ENCODE measurements around the gene PDK2.
A peak's percentile ranks its signal among the peaks of the same experiment; 100 is the strongest.

PDK2 gene

DNA sequence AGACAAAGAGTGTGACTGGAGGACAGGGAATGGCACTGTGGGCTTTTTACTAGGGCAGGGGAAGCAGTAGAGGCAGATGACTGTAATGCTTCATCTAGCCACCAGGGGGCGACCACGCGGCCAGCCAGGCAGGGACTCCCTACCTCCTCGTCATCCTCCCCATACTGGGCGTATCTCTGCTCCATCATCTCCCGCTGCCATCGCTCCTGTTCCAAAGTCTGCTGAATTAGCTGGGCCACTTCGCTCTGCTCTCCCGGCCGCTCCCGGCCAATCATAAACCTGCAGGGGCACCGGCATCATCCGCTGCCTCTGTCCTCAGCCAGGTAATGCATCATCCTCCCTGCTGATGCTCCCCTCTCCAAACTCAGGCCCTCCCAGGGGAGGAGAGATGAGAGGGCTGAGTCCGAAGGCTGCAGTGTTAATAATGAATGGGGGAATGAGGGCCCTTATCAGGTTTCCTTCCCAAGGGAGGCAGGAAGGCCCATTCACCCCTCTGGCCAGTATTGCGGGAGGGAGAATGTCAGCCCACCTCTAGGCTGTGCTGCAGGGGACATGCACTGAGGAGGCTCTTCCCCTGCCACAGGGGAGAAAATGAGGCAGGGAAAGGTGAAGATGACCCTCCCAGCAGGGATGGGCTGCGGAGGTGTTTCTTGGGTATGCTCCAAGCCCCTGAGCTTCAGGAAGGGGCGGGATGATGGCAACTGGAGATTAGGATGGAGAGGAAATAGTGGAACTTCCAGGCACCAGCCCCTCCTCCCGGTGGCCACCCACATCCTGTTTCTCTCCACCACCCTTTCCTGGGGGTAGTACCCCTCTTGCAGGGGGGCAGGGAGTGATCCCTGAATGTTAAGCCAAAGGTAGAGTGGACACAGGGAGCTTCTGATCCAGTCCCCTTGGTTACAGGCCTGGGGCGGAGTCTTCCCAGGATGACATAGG, 45.1 kb downstream of the PDK2 start:
- no peak for DNase-seq

DNA sequence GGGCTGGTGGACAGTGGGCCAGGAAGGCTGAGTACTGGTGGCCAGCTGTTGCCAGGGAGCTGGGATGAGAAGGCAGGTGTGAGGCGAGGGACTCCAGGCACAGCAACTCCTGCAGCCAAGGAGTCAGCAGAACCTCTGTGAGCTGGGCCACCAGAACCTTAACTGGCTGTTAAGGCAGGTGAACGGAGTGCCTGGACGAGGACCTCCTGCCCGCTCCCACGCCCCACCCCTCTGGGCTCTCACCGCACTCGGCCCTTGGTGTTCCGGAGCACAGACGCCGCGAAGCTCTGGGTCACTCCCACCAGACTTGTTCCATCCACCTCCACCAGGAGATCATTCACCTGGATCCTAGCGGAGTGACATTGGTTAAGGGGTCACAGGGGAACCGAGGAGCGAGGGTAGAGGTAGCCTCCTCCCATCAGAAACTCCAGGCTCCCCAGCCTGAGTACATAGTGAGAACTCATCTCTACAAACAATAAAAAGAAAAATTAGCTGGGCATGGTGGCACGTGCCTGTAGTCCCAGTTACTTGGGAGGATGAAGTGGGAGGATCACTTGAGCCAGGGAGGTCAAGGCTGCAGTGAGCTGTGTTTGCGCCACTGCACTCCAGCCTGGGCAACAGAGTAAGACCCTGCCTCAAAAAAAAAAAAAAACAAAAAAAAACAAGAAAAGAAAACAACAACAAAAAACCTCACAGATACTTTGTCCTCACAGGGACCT, 46.0 kb downstream of the PDK2 start:
- DNase-seq, result no peak

DNA sequence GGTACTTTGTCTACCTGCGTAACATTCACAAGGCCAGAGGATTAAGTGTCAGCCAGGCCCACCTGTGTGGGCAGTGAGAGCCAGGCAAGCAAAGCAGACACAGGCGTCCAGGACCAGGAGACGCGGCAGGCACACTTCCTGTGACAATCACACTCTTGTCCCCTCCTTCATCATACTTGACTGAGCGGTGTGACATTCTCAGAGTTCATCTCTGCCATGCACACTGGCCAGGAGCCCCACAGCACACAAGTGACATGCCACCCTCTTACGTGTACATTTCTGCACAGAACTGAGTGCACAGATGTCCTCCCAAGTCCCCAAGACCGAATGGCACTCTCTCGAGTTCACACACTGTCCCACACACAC, 46.6 kb downstream of the PDK2 start:
- no peak for DNase-seq

DNA sequence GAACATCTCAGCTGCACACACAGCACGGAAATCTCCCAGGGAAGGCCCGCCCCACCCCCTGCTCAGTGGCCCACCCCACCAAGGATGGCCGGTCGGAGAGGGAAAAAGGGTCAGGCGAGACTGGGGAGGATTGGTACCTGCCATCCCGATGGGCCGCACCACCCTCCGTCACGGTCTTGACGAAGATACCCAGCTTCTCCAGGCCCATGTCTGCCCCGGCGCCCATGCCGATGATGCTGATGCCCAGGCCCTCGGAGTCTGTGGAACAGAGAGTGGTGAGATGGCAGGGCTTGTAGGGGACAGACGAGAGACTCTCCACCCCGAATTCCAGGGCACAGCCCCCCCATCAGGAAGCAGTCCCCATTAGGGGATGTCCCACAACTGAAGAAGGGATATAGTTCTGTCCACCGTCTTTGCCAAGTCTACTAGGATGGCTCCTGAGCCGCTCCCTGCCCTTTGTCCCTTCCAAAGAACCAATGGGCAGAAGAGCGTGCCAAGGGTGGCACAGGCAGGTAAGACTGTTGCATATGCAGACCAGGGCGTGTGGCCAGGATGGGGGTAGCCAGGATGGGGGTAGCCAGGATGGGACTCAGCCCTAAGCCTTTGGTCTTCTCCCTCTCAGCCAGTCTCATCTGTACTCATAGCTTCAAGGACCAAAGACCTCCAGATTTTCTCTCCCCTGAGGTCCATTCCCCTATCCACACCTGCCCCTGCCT, 48.5 kb downstream of the PDK2 start:
- no peak for DNase-seq

DNA sequence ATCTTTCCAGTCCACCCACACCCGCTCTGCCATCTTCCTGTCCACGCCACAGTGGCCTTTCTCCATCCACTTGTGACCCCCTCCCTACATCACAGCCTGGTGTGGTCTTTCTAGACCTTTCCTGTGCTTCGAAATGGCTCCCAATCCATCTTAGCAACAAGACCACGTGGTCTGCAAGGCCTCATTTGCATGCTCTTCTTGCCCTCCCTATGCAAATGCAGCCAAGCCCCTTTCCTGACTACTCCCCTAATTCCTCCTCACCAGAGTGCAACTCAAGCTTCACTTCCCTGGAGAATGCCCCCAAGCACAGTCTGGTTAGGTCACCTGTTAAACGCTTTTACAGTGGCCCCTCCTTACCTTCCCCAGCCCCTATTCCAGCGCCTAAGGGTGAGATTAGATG, 49.2 kb downstream of the PDK2 start:
- DNase-seq, result no peak

DNA sequence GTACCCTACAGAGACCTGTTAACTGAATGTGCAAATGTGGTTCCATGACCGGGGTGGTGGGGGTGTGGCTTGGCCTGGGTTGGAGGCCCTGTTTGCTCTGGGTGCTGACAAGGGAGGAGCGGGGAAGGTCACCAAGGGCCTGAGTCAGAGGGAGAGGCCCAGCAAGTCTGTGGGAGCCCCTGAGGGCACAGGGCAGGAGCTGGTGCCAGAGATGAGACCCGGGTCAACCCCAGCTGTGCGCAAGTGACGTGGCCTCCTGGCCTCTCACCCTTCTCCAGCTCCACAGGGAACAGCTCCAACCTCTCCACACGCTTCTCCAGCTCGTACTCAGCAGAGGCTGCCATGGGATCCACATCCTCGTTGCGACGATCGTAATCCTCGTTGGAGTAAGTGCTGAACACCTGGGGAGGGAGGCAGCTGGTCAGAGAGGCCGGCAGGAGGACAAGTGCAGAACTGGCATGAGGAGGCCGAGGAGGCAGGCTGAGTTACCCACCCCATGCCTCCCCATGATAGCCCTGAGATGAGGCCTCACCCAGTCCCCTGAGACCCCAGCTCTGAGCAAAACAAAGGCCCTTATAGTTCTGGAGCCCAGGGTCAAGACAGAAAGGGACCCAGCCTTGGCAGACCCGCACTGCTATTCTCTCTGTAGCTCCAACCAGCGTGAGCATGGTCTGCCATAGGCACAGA, 49.8 kb downstream of the PDK2 start:
- no peak for DNase-seq

DNA sequence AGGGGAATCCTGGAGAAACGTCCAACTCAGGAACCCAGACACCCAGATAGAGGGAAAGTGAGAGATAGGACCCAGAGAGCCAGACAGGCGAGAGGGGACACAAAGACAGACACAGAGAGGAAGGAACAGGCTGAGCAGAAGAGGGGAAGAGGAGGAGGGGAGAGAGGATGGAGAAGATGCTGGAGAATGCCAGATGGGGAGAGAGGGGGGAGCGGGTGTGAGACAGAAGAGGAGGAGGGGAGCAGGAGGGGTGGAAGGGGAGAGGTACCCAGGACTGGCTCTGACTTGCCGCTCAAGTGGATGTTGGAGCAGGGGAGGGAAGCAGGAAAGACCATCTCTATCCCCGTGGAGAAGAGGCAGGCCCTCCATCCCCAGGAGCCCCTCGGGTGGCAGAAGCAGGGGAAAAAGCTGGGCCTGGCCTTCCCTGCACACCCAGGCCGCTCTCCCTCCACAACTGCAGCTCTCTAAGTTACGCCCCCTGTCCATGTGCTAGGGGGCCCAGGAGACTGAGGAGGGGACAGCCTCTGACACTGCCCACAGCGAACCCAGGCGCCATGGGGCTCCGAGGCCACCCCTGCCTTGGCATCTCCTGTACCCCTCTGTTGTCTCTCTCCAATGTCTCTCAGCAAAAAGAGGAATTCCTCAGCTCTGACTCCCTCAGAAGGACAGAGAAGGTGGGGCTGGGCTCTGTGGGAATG, 50.5 kb downstream of the PDK2 start:
- no peak for DNase-seq

DNA sequence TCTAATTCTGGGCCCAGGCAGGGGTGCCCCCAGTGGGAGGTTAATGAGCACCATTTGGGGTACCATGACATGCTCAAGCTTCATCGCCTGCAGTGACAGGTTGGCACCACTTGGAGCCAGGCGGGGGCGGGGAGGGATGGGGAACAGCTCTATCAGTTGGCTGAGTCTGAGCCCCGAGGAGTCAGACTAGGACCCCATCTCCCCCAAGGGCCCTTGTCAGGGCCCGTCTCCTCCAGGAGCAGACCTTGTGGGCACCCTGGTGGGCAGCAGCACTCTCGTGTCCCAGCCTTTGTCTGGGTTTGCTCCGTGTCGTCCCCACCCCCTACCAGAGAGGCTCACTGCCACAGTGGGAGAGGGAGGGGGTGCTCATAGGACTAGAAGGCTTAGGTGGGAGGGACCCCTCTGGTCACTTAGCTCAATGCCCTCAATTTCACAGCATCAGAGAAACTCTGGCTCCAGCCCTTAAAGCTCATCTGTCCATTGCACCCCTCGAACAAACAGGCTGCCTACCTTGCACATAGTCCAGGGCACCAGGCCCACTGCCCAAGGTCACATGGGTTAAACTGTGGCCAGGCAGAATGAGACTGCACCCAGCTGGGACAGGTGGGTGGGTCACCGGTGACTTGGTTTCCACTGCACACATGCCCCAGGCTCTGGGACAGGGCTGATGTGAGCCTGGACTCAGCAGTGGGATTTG, 51.2 kb downstream of the PDK2 start:
- no peak for DNase-seq

DNA sequence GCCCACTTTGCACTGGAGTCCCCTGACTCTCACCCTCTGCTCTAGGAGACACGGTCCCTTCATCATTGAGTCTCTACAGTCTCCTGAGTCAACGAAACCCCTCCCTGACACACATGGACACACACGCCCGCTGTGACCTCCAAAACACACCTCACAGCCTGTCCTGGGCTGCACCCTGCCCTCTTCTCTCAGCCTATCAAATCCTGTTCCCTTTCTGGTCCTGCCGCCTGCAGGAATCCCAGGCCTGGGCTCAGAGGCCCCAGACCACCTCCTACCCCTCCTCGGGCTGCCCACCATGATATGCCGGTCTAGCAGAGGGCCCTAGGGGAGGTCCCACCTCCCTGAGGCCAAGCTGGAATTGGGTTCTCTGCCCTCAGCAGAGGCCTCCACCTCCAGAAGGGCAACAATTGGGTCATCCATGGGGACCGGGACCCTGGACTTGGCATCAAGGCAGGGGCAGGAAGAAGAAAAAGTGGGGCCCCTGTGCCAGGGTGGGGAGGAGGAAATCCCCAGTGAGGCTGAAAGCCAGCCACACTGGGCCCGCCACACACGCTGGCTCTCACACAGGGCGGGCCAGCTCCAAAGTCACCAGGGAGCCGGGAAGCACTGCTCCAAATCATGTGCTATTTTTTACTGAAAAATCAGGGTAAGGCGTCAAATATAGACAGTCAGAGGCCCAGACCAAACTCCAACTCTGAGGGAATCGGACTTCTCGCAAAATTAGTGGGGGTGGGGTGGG, 51.9 kb downstream of the PDK2 start:
- DNase-seq, result no peak

DNA sequence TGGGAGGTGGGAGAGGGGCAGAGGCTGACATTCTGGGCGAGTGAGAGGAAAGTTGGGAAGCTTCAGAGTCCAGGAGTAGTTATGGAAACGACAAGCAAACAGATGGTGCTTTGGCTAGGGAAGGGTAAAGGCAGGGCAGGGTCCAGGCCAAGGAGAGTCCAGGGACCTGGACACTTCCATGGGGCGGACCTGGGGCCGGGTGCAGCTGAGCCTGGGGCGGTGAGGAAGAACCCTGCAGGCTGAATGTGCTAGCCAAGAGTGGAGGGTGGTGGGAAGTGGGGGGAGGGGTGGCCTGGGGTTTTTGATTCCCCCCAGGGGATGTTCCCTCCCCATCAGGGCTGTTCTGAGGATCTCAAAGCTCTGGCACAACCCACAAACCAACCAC, 52.7 kb downstream of the PDK2 start:
- no peak for DNase-seq

DNA sequence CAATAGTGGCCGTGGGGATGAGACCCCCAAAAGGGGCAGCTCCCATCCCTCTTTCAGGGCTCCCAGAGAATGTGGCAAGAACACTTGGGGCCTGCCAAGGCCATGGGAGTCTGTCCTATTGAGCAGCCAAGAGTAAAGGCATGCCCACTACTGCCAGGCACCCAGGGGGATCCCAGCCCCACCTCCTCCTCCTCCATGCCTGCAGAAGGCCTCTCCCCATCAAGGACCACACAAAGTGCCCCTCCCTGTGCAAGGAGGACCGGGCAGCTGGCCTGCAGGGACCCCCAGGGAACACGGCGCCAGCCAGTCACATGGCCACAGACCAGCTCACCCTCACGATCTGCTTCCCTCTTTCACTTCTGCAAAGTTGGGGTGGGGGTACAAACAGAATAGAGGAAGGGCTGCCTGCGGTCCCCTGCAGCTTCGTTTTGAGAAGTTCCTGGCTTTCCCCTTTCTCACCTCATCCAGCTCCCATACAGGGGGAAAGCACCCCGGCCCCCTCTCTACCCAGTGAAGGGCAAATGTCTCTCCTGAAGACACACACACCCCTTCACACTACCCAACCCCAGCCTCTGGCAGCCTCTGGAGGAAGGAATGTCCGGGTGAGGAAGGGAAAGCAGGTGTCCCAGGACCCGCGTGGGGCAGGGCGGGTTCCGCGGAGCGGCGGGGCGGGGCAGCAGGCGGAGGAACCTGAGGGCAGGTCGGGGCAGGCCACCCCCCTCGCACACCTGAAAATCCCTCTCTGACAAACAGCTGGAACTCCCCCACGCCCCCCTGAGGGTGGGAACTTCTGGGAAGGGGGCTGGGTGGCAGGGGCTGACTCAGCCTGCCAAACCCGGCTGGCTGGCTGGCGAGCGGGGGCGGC, 53.3 kb downstream of the PDK2 start:
- DNase-seq, result no peak

DNA sequence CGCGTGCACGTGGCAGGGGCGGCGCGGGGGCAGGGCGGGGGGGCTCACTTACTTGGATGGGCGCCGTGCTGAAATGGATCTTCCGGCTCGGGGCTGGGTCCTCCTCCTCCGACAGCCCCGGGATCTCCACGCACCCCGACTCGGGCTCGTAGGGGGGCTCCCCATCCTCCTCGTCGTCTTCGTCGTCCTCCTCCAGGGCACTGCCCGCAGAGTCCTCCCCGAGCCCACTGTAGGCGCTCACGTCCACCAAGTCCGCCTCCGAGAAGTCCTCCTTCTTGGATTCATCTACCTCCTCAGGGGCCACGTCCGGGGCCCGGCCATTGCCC, 53.9 kb downstream of the PDK2 start:
- DNase-seq, result no peak

DNA sequence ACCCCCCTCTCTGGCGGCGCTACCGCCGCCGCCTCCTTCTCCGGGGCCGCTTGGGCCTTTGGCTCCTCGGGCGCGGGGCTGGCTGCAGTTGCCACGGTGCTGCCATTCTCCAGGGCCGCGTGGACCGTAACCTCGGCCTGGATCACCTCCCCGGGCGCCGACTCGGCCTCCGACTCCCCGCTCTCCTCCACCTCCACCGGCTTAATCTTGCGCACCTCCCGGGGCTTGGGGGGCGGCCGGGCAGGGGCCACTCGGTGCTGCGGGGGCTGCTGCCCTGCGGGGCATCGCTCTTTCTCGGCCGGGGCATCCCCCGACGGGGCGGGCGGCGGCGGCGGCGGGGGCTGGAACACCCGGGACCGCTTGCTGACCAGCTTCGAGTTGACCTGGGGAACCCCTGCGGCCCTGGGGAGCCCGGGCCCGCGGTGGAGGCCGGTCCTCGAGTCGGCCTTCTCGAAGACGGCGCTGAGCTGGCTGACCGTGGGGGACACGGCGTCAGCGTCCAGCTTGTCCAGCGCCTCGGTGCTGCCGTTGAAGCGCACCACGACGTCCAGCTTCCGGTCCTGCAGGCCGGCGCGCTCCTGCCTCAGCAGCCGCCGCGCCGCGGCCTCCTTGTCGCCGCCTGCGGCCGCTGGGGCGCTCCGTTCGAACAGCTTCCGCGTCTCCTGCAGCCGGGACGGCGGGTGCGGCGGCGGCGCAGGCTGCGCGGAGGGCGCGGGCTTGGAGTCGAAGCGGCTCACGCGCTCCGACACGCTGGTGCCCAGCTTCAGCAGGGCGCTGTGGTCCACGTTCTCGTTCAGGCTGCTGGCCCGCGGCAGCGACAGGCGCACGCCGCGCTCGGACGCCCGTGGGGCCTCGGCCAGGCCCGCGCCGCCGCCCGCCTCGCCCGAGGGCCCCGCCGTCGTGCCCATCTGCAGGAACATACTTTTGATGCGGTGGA, 54.5 kb downstream of the PDK2 start:
- DNase-seq, result no peak

DNA sequence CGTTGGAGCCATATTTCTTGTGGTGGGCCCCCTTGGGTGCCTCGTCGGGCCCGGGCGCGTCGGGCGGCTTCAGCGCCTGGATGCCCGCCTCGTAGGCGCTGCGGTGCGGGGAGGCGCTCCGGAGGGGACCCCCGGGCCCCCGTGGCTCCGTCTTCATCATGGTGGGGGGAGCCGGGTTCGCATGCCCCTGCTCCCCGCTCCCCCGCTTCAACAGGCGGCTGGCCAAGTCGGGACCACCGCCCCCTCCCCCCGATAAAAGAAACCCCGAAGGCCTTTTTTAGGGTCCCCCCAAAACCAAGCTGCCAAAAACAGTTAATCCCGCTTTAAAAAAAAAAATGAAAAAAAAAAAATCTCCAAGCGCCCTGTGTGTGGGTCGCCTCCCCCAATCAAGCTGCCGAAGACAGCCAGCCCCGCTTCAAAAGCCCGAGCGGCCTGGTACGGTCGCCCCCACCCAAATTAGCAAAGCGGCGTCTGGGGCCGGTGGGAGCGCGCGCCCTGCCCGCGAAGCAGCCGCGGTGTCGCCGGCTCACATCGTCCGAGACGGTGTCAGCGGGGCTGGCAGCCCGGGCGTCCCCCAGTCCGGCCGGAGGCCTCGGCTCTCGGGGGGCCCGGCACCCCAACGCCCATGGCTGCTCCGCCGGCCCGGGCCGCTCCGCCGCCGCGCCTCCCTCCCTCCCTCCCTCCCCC, 55.3 kb downstream of the PDK2 start, which contains the start of gene PPP1R9B:
Gene PPP1R9B, minus strand, starts transcription at position 324 of the 687 bp plus-strand sequence. Its CDS starts 164 bp downstream, at position 160.
- DNase-seq, result no peak

DNA sequence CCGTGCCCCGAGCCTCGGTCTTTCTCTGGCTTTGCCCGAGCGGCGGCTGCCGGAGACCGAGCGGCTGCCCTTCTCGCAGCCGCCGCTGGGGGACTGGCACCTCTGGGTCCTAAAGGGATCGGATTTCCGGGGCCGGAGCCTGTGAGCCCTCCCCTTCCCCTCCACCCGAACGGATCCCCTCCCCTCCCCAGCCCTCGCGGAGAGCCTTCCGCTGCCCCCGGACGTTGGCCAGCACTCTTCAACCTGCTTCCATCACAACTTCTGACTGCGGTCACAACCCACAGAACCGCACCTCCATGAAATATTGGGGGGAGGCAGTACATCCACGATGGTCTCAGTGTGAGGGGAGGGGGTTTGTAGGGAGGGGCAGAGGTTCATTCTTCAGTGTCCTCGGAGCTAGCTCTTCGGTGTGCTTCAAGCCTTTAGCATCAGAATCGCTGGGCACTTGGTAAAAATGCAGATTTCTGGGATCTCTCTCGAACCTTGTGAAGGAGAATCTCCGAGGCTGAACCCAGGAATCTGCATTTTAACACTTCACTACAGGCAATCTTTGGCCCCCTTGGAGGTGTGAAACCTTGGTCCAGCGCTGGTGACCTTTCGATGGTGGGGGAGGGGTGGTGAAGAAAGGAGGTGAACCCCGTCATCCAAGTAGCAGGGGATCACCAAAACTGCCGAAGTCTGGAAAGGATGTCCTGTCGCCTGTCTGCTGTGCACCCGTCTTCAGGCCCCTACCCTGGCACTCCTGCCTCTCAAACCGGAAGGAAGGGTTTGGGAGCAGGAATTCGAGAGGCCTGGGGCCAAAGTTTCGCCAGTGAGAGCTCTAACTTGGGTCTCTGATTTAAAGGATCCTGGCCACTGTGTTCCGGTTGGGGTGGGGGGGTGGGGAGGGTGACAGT, 56.1 kb downstream of the PDK2 start:
- DNase-seq, result peak; percentile 58

DNA sequence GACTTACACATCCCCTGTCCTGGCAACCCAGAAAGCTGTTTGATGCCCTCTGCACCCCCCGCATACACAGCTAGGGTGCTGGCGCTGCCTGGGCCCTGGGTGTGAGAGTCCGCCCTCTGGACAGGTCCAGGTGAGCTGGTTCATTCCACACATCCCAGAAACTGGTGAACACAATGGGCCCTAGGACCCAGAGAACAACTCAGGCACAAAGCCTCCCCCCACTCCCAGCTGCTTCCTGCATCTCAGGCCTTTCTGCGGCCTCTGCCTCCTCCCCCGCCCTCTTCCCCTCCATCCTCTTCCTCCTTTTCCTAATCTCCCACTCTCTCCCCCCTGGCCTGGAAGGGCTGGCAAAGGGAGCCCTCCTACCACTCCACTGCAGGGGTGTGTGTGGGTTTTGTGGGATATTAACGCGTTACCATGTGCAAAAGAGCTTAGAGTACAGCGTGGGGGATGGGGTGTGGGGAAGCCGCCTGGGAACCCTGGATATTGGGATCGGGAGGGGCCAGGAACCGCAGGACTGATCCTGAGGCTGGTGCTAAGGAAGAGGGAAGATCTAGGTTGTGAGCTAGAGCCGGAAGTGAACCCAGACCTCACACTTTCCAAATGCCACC, 56.9 kb downstream of the PDK2 start:
- DNase-seq, result peak; percentile 86

DNA sequence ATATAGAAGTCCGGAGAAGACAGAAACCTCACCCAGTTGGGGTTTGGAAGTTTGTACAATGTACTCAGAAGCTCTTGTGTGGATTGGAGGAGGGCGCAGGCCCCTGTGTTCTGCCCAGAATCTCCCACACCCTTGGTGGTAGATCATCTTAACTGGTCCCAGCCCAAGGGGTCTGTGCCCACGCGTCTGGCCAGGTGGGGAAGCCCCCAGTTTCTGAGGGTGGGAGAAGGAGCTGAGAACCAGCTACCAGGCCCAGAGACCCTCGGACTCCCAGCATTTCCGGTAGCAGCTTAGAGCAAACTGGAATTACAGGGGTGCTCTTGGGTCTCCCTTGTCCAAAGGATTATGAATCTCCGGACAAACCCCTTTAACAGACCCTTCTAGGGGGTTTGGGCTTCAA, 57.6 kb downstream of the PDK2 start:
- DNase-seq, result no peak
